GM19193 (cell line): ENCODE measurements around the gene RPL28.

Experiments used
- POLR2A ChIP-seq: IDR thresholded peaks from 4 replicates; pipeline ENCODE4 v1.6.1; 2011; ENCODE audit not compliant: insufficient read depth, insufficient read length; ENCODE audit errors: extremely low read depth

RPL28 gene

GRCh38 chr19:55441319-55441691 is 55.6 kb downstream of the RPL28 start:
- no peak for TF ChIP-seq POLR2A

GRCh38 chr19:55441692-55442321 is 56.1 kb downstream of the RPL28 start:
- TF ChIP-seq POLR2A = no peak

- no peak for TF ChIP-seq POLR2A
Measured at GRCh38 chr19:55442372-55442961, 56.7 kb downstream of the RPL28 start.

GRCh38 chr19:55443045-55443823 is 57.5 kb downstream of the RPL28 start, which contains the start of gene SHISA7:
TSS of gene SHISA7 (minus strand) at chr19:55443300. CDS start at chr19:55442863, 437 bp downstream.
- TF ChIP-seq POLR2A = no peak

GRCh38 chr19:55443824-55444480 is 58.2 kb downstream of the RPL28 start:
- TF ChIP-seq POLR2A = no peak

GRCh38 chr19:55444646-55445045 is 58.9 kb downstream of the RPL28 start:
- no peak for TF ChIP-seq POLR2A

GRCh38 chr19:55446060-55446459 is 60.3 kb downstream of the RPL28 start:
- TF ChIP-seq POLR2A = no peak

GRCh38 chr19:55447421-55448174 is 61.9 kb downstream of the RPL28 start:
- no peak for TF ChIP-seq POLR2A

- no peak for TF ChIP-seq POLR2A
Measured at GRCh38 chr19:55449469-55449868, 63.7 kb downstream of the RPL28 start.

- TF ChIP-seq POLR2A = no peak
Measured at GRCh38 chr19:55451163-55451964, 65.6 kb downstream of the RPL28 start.

GRCh38 chr19:55451965-55452748 is 66.4 kb downstream of the RPL28 start:
- no peak for TF ChIP-seq POLR2A
